ENCODE results near the gene LRMDA.

Gene LRMDA

DNA sequence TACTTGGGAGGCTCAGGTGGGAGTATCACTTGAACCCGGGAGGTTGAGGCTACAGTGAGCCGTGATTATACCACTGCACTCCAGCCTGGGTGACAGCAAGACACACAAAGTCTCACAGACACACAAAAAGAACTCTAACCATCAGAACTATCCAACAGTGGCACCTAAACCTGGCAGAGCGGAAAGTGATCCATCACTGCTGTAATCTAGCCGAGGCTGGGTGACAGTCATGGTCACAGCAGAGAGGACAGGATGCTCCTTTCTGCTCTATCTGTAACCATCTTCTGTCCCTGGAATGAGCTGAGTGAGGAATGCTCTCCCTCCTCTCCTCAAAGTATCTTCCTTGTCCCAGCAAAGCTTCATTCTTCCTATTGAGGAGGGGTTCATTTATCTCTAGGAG is 656.6 kb downstream of the LRMDA start:
- H3K4me1 ChIP-seq (ENCODE audit: control insufficient read depth, insufficient read depth, low read length) = no peaks in the 10 kb centered on the region; the same call in 1 of the 2 replicates
- H3K4me3 ChIP-seq (ENCODE audit: low read length) = no peak overlapping the region
- H3K27me3 ChIP-seq (ENCODE audit: control insufficient read depth, insufficient read depth, low read length) = no peaks in the 10 kb centered on the region
- no CpG with 5 or more reads among the region's 4 CpGs for WGBS (ENCODE audit: insufficient coverage, insufficient read length)
- H3K27ac ChIP-seq (ENCODE audit: low read length) = no peak overlapping the region
- no peaks in the 10 kb centered on the region for H3K36me3 ChIP-seq (ENCODE audit: control insufficient read depth, insufficient read depth, low read length)
- no peaks in the 10 kb centered on the region for H3K9me3 ChIP-seq (ENCODE audit: control insufficient read depth, insufficient read depth, low read length)
- no peak for DNase-seq (ENCODE audit: low read depth, low spot score)

DNA sequence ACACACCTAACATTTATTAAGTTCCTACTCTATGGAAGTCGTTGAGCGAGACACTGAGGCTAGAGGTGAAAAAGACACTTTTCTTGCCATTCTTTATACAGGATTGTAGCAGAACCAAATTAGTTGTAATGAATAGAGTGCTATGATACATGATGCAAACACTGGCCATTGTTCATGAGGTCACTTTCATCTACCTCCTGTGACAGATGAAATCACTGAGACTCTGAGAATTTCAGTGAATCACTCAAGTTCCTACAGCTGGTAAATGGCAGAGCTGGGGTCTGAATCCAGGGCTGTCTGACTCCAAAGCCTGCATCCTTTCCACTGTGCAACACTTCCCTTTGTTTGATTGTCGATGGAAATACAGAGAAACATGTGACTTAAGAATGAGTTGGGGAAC is 657.6 kb downstream of the LRMDA start:
- WGBS (ENCODE audit: insufficient coverage, insufficient read length) = no CpG with 5 or more reads among the region's 3 CpGs
- no peaks in the 10 kb centered on the region for H3K4me1 ChIP-seq (ENCODE audit: control insufficient read depth, insufficient read depth, low read length)
- no peaks in the 10 kb centered on the region for H3K36me3 ChIP-seq (ENCODE audit: control insufficient read depth, insufficient read depth, low read length)
- no peaks in the 10 kb centered on the region for H3K27me3 ChIP-seq (ENCODE audit: control insufficient read depth, insufficient read depth, low read length)
- H3K27ac ChIP-seq (ENCODE audit: low read length) = no peak overlapping the region
- no peak overlapping the region for H3K4me3 ChIP-seq (ENCODE audit: low read length)
- H3K9me3 ChIP-seq (ENCODE audit: control insufficient read depth, insufficient read depth, low read length) = no peaks in the 10 kb centered on the region
- no peak for DNase-seq (ENCODE audit: low read depth, low spot score)

DNA sequence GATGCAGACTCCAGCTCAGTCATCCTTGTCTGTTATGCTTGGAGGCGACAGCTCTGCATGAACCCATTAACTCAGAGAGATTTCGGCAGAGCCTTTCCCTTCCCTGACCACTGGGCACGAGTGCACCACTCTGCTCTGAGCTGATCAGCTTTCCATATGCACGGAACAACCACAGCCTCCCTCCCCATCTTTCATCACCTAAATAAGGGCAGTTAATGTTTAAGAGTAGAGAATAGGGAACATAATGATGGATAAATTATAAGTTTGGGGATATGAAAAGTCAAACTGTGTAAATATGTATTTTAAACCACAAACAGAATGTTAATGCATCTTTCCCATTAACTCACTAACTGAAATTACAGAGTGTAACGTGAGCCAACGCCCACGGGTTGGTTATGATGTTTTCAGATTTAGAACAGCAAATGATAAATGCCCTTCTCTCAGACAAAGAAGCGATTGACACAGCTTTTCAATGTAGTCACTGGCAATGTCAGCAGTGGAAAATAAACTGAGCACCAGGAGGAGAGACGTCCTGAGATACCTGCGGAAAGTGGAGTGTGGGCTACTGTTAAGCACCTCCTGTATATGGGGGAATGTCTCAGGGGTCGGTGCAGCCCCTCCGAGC is 658.2 kb downstream of the LRMDA start:
- H3K4me3 ChIP-seq (ENCODE audit: low read length) = no peak overlapping the region
- no CpG with 5 or more reads among the region's 12 CpGs for WGBS (ENCODE audit: insufficient coverage, insufficient read length)
- no peak for DNase-seq (ENCODE audit: low read depth, low spot score)
- no peaks in the 10 kb centered on the region for H3K4me1 ChIP-seq (ENCODE audit: control insufficient read depth, insufficient read depth, low read length)
- H3K9me3 ChIP-seq (ENCODE audit: control insufficient read depth, insufficient read depth, low read length) = no peaks in the 10 kb centered on the region
- no peaks in the 10 kb centered on the region for H3K27me3 ChIP-seq (ENCODE audit: control insufficient read depth, insufficient read depth, low read length)
- H3K27ac ChIP-seq (ENCODE audit: low read length) = no peak overlapping the region
- no peaks in the 10 kb centered on the region for H3K36me3 ChIP-seq (ENCODE audit: control insufficient read depth, insufficient read depth, low read length)

DNA sequence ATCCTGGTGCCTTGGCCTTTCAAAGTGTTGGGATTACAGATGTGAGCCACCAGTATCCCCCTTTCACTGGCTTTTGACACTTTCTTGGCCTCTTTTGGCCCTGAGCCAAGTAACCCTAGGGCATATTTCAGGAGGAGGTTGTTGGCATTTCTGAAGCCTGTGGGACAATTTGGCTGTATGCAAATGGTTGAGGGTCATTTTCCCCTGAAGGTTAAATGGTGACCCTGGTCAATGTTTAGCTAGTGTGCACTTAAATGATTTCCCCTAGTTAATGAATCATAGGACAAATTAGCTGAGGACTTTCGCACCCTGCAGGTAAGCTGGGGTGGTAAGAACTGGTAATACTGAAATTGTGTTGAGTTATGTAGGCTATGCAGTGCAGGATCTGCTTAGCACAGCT is 660.5 kb downstream of the LRMDA start:
- no peaks in the 10 kb centered on the region for H3K9me3 ChIP-seq (ENCODE audit: control insufficient read depth, insufficient read depth, low read length)
- no peaks in the 10 kb centered on the region for H3K36me3 ChIP-seq (ENCODE audit: control insufficient read depth, insufficient read depth, low read length)
- no peaks in the 10 kb centered on the region for H3K27me3 ChIP-seq (ENCODE audit: control insufficient read depth, insufficient read depth, low read length)
- no peak for DNase-seq (ENCODE audit: low read depth, low spot score)
- H3K4me3 ChIP-seq (ENCODE audit: low read length) = no peak overlapping the region
- H3K27ac ChIP-seq (ENCODE audit: low read length) = no peak overlapping the region
- no CpG with 5 or more reads among the region's 1 CpG for WGBS (ENCODE audit: insufficient coverage, insufficient read length)
- H3K4me1 ChIP-seq (ENCODE audit: control insufficient read depth, insufficient read depth, low read length) = no peaks in the 10 kb centered on the region

DNA sequence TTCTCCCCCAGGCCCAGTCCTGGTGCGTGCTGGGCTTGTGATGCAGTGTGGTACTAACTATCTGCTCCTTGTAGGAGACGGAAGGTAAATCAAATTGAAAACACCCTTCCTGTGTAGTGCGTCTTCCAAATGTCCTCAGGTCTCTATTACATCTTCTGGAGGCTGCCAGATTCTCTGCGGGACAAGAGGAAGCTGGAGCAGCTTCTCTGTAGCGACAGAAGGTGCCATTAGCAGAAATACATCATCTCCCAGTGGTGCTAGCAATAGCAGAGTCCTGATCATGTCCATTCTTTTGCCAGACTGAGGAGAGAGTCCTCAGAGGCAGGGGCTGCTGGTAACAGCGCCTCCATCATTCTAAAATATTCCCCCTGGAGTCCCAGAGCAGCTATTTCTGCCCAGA is 675.2 kb downstream of the LRMDA start:
- Histone ChIP-seq H3K4me3 (ENCODE audit: low read length) (no peak overlapping the region), H3K9me3 (ENCODE audit: control insufficient read depth, insufficient read depth, low read length) (no peaks in the 10 kb centered on the region), H3K27me3 (ENCODE audit: control insufficient read depth, insufficient read depth, low read length) (no peaks in the 10 kb centered on the region; the same call in 1 of the 2 replicates), H3K4me1 (ENCODE audit: control insufficient read depth, insufficient read depth, low read length) (no peaks in the 10 kb centered on the region), H3K27ac (ENCODE audit: low read length) (no peak overlapping the region), H3K36me3 (ENCODE audit: control insufficient read depth, insufficient read depth, low read length) (no peaks in the 10 kb centered on the region)
- WGBS (ENCODE audit: insufficient coverage, insufficient read length) = no CpG with 5 or more reads among the region's 6 CpGs
- no peak for DNase-seq (ENCODE audit: low read depth, low spot score)

DNA sequence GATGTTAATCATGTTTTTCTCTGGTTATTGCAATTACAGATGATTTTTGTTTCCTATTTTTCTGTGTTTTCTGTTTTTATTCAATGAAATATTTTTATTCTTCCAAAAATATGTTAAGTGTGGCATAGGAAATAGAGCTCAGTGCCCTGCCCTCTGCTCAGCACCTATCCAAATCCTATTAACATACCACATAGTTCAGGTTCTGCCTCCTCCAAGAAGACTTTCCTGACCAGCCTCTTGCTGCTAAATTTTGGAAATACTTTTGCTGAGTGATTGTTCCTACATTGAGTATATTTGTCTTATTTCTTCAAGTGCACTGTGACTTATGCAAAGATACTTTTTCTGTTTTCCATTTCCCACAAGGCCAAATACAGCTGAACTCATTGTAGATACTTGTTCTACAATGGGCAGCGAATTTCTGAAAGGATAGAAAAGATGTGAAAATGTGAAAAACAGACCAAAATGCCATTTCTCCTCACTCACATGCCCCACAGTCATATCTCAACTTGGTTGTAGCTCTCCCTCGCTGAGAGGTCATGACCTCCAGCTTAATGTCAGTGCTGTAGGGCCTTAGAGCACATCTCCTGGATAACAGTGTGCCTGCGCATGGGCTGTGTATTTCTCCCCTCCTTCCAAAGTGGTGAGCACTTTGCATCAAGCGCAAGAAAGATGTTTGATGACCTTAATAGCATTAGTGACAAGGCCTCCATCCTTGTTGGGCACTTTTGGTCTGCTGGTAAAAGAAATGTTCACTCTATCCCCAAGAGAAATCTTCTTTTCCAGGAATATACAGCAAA is 677.3 kb downstream of the LRMDA start:
- Histone ChIP-seq H3K4me1 (ENCODE audit: control insufficient read depth, insufficient read depth, low read length) (no peaks in the 10 kb centered on the region), H3K9me3 (ENCODE audit: control insufficient read depth, insufficient read depth, low read length) (no peaks in the 10 kb centered on the region), H3K4me3 (ENCODE audit: low read length) (no peak overlapping the region), H3K27me3 (ENCODE audit: control insufficient read depth, insufficient read depth, low read length) (no peaks in the 10 kb centered on the region; the same call in 1 of the 2 replicates), H3K27ac (ENCODE audit: low read length) (no peak overlapping the region), H3K36me3 (ENCODE audit: control insufficient read depth, insufficient read depth, low read length) (no peaks in the 10 kb centered on the region)
- WGBS (ENCODE audit: insufficient coverage, insufficient read length) = no CpG with 5 or more reads among the region's 4 CpGs
- DNase-seq (ENCODE audit: low read depth, low spot score) = no peak

DNA sequence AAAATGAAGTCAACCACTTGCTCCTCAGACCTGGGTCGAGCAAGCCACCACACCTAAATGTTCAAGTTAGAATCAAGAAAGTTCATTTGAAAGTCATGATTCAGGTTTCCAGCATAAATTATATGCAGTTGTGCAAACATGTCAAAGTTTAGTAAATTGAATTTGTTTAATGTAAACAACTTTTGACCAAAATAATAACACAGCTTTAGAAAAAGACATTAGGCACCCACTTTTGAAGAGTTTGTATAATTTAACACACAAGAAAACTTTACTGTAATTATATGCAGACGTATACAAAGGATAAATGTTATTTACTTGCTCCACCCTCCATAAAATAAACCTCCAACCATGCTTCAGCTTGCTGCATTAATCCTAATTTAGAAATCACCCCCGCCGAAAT is 680.0 kb downstream of the LRMDA start:
- Histone ChIP-seq H3K4me3 (ENCODE audit: low read length) (no peak overlapping the region), H3K4me1 (ENCODE audit: control insufficient read depth, insufficient read depth, low read length) (no peaks in the 10 kb centered on the region), H3K36me3 (ENCODE audit: control insufficient read depth, insufficient read depth, low read length) (no peaks in the 10 kb centered on the region), H3K27me3 (ENCODE audit: control insufficient read depth, insufficient read depth, low read length) (no peaks in the 10 kb centered on the region; the same call in 1 of the 2 replicates), H3K9me3 (ENCODE audit: control insufficient read depth, insufficient read depth, low read length) (no peaks in the 10 kb centered on the region), H3K27ac (ENCODE audit: low read length) (no peak overlapping the region)
- no CpG with 5 or more reads among the region's 4 CpGs for WGBS (ENCODE audit: insufficient coverage, insufficient read length)
- DNase-seq (ENCODE audit: low read depth, low spot score) = no peak

DNA sequence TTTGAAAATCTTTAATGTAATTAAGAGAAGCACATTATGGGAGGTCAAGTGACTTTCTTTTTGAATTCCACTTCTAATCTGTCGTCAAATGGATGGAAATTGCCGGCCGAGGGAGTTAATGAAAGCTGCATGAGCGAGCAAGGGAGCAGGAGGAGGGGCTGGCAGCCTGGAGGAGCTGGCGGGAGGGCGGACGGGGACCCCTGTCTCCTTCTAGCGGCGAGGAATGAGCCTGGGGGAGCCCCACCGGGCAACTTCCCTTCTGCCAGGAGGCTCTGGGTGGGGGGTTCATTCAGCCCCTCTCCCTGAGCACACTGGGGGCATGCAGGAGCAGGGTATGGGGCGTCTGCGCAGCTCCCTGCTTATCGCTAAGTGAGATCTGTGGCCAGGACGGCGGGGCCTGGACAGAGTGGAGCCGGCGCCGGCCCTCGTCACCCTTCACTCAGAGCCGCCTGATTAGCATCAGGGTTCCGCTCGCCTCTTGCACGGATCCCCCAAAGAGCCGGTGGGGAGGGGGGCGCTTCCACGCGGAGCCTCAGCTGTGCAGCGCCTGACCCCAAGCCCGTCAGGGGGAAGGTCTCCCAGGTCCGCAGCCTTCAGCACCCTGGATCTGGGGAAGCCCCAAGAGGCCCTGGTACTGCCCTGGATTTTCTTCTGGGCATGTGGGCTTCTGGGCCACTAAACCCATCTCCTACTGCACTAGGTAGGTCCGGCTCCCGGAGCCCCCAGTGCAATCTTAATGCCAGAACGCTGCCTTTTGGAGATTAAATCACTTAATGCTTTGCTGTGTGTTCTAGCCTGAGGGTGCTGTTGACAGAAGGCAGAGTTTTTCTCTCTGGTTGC is 680.8 kb downstream of the LRMDA start:
- no peak for DNase-seq (ENCODE audit: low read depth, low spot score)
- no CpG with 5 or more reads among the region's 33 CpGs for WGBS (ENCODE audit: insufficient coverage, insufficient read length)

DNA sequence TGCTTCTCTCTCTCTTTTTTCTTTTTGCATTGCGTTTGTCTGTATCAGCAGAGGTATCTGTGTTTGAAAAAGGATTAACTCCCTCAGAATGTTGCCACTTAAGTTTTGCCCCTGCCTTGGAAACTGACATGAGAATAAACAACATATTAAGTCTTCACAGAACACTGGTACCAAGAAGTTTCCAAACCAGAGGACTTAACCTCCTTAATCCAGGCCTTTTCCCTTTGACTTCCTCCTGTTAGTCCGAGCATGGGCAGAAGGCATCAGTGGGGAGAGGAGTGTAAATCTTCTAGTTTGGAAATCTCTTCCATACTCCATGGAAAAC is 681.4 kb downstream of the LRMDA start:
- Histone ChIP-seq H3K27ac (ENCODE audit: low read length) (no peak overlapping the region), H3K4me3 (ENCODE audit: low read length) (no peak overlapping the region), H3K9me3 (ENCODE audit: control insufficient read depth, insufficient read depth, low read length) (no peaks in the 10 kb centered on the region), H3K4me1 (ENCODE audit: control insufficient read depth, insufficient read depth, low read length) (no peaks in the 10 kb centered on the region), H3K36me3 (ENCODE audit: control insufficient read depth, insufficient read depth, low read length) (no peaks in the 10 kb centered on the region), H3K27me3 (ENCODE audit: control insufficient read depth, insufficient read depth, low read length) (no peaks in the 10 kb centered on the region; the same call in 1 of the 2 replicates)
- WGBS (ENCODE audit: insufficient coverage, insufficient read length) = no CpG with 5 or more reads among the region's 2 CpGs
- DNase-seq (ENCODE audit: low read depth, low spot score) = no peak

More for the DNA sequence above, 680.8 kb downstream of the LRMDA start:
- no peaks in the 10 kb centered on the region; the same call in 1 of the 2 replicates for H3K27me3 ChIP-seq (ENCODE audit: control insufficient read depth, insufficient read depth, low read length)
- H3K4me1 ChIP-seq (ENCODE audit: control insufficient read depth, insufficient read depth, low read length) = no peaks in the 10 kb centered on the region
- no peaks in the 10 kb centered on the region for H3K9me3 ChIP-seq (ENCODE audit: control insufficient read depth, insufficient read depth, low read length)
- no peak overlapping the region for H3K4me3 ChIP-seq (ENCODE audit: low read length)
- no peaks in the 10 kb centered on the region for H3K36me3 ChIP-seq (ENCODE audit: control insufficient read depth, insufficient read depth, low read length)
- H3K27ac ChIP-seq (ENCODE audit: low read length) = no peak overlapping the region

DNA sequence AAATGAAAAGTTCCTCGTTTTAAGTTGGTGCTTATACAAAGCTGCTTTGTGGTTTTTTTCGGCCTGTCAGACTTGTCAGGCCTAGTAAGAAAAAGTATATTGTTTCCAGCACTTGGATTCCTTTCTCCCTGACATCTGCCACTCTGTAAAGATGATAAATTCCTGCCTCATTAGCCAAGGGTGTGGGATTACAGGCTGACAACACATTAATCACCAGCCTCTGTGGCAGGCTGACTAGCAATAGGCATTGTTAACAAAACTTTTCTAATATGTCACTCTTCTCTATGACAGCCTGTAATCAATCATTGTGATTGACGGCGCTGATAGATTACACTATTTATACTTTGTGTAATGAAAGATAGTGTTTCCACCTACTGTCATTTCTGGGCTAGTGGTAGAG is 682.5 kb downstream of the LRMDA start:
- WGBS (ENCODE audit: insufficient coverage, insufficient read length) = no CpG with 5 or more reads among the region's 4 CpGs
- Histone ChIP-seq H3K27me3 (ENCODE audit: control insufficient read depth, insufficient read depth, low read length) (no peaks in the 10 kb centered on the region; the same call in 1 of the 2 replicates), H3K36me3 (ENCODE audit: control insufficient read depth, insufficient read depth, low read length) (no peaks in the 10 kb centered on the region)

More for the DNA sequence above, 682.5 kb downstream of the LRMDA start:
- Histone ChIP-seq H3K4me1 (ENCODE audit: control insufficient read depth, insufficient read depth, low read length) (no peaks in the 10 kb centered on the region), H3K9me3 (ENCODE audit: control insufficient read depth, insufficient read depth, low read length) (no peaks in the 10 kb centered on the region), H3K27ac (ENCODE audit: low read length) (no peak overlapping the region), H3K4me3 (ENCODE audit: low read length) (no peak overlapping the region)
- DNase-seq (ENCODE audit: low read depth, low spot score) = no peak

All from iPS DF 6.9 (cell line).